ENCODE results near the gene NRCAM.

DNA sequence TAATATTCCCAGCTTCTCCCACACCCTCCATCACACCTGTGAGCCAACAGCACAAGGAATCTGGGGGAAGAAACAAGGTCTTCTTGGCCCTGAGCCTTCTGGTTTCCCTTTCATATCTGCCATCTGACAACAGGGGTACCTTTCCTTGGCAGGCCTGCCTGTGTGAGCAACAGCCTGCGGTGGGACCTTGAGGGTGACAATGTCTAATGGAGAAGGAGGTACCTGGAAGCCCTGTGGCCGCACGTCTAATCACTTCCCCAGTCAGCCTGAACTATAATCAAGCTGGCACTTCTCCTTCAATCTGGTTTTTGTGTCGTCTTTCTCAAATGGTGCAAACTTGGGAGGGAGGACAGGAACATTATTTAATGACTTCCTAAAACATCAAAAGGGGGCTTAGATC is 41.2 kb downstream of the NRCAM start:
- TF ChIP-seq SMC3 (IDR thresholded peaks at IDR 0.05), result no peak
- no peak for TF ChIP-seq MAZ (IDR thresholded peaks at IDR 0.05; ENCODE audit: borderline replicate concordance, low read depth, low read length)
- TF ChIP-seq EP300 (IDR thresholded peaks at IDR 0.05), result no peak
- no peak for TF ChIP-seq CTCF (IDR thresholded peaks at IDR 0.05)
- TF ChIP-seq HOXA7 (CRISPR knock-in tag; IDR thresholded peaks at IDR 0.05), result no peak
- TF ChIP-seq CHD4 (IDR thresholded peaks at IDR 0.05; ENCODE audit: borderline replicate concordance), result no peak
- no peak for TF ChIP-seq PHF8 (IDR thresholded peaks at IDR 0.05; ENCODE audit: borderline replicate concordance, low read depth)
- no peak for TF ChIP-seq ELK1 (IDR thresholded peaks at IDR 0.05; ENCODE audit: low read depth, low read length)
- TF ChIP-seq RFX5 (IDR thresholded peaks at IDR 0.05), result no peak
- TF ChIP-seq RAD21 (conservative IDR thresholded peaks at IDR 0.05 in 1 of 2, IDR thresholded peaks at IDR 0.05 in 1 of 2), result no peak
- TF ChIP-seq ESRRA (IDR thresholded peaks at IDR 0.05; ENCODE audit: borderline replicate concordance, low read length), result no peak
- TF ChIP-seq, protein P1, sequence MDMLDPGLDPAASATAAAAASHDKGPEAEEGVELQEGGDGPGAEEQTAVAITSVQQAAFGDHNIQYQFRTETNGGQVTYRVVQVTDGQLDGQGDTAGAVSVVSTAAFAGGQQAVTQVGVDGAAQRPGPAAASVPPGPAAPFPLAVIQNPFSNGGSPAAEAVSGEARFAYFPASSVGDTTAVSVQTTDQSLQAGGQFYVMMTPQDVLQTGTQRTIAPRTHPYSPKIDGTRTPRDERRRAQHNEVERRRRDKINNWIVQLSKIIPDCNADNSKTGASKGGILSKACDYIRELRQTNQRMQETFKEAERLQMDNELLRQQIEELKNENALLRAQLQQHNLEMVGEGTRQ (IDR thresholded peaks at IDR 0.05), result no peak
